Calu3 (cell line): ENCODE measurements around the gene TNFAIP2. TPM values are rescaled to one million over a fixed set of nuclear protein-coding genes. Genes with fewer than 3 reads are reported as not detected.
A peak's percentile ranks its signal among the peaks of the same experiment; 100 is the strongest.

Experiments
- BruUV-seq: library from RNA; stranded (reverse); fragments of 400-500 nt; replicated peaks from 2 replicates; lab custom pipeline; 2021; lab: Mats Ljungman, UMichigan
- CTCF ChIA-PET: fragments of 300-600 bp; sonication (Branson Sonifier 250); formaldehyde crosslinking; loops from one replicate; lab custom pipeline; 2022; ENCODE audit warnings: antibody characterized with exemption; lab: Charles Lee
- DNase-seq: peaks from one replicate; pipeline ENCODE4 v3.0.0; 2022
- H3K27ac Mint-ChIP-seq: one replicate; pipeline ENCODE4 v1.8.0; 2022; ENCODE audit warnings: mixed read lengths; ENCODE audit not compliant: unreplicated experiment
- H3K27me3 Mint-ChIP-seq: one replicate; pipeline ENCODE4 v1.8.0; 2022; ENCODE audit warnings: mixed read lengths; ENCODE audit not compliant: unreplicated experiment
- H3K36me3 Mint-ChIP-seq: one replicate; pipeline ENCODE4 v1.8.0; 2022; ENCODE audit warnings: mild to moderate bottlenecking, moderate library complexity, mixed read lengths; ENCODE audit not compliant: insufficient read depth, unreplicated experiment
- H3K4me1 Mint-ChIP-seq: one replicate; pipeline ENCODE4 v1.8.0; 2022; ENCODE audit warnings: mild to moderate bottlenecking, low read depth, mixed read lengths; ENCODE audit not compliant: unreplicated experiment
- H3K4me3 Mint-ChIP-seq: one replicate; pipeline ENCODE4 v1.8.0; 2022; ENCODE audit warnings: mild to moderate bottlenecking, low read depth, moderate library complexity, mixed read lengths; ENCODE audit not compliant: unreplicated experiment
- H3K9me3 Mint-ChIP-seq: one replicate; pipeline ENCODE4 v1.8.0; 2022; ENCODE audit warnings: low read depth, mixed read lengths; ENCODE audit not compliant: unreplicated experiment
- intact Hi-C: fragments of 100-400 bp; cut with micrococcal nuclease; formaldehyde crosslinking; loops from one replicate; pipeline ENCODE4 v1.10.0; 2022; ENCODE audit not compliant: unreplicated experiment
- total RNA-seq: library from RNA; stranded (reverse); gene quantifications from 2 replicates; pipeline ENCODE4 v1.2.3, GENCODE V29; 2022
- TF ChIP-seq, protein P1 (sequence below): fragments of 200-600 bp; IDR thresholded peaks from one replicate; pipeline ENCODE4 v1.8.0; 2022; ENCODE audit warnings: antibody characterized with exemption; ENCODE audit not compliant: unreplicated experiment

The TNFAIP2 gene
- total RNA-seq, 1 experiment from 2014 or later, result 195 TPM

DNA sequence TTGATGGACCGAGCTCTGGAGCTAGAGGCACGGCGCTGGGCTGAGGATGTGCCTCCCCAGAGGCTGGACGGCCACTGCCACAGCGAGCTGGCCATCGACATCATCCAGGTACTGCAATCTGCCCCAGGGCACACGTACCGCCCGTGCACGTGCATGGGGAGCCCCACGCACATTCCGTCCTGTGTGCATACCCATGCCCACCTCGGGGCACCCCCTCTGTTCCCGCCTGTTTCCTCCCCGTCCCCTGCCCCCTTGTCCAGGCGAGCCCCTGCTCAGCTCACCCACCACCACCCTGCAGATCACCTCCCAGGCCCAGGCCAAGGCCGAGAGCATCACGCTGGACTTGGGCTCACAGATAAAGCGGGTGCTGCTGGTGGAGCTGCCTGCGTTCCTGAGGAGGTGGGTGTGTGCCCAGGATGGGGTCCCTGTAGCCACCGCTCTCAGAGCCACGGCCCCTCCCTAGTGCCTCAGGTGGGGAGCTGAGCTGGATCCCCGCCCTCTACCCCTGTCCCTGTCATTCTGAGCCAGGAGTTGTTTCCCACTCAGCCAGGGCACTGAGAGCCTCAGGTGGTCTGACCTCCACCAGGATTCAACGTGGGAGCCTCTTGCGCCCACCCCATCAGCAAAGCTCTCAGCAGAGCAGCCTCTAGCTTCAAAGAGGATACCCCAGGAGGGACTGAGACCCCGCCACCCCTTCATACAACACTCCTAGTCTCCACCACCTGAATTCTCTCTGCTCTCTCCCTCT lies 6.9 kb downstream of the TNFAIP2 start:
- Mint-ChIP-seq H3K4me1 (peaks cover 31% of the 10 kb centered on the region), H3K4me3 (peak overlapping the region; percentile 24), H3K27me3 (no peaks in the 10 kb centered on the region), H3K36me3 (peaks cover 44% of the 10 kb centered on the region), H3K9me3 (no peaks in the 10 kb centered on the region), H3K27ac (no peak overlapping the region)
- BruUV-seq, result no TSS peak
- intact Hi-C loops, result no loop called here
- TF ChIP-seq, protein P1, sequence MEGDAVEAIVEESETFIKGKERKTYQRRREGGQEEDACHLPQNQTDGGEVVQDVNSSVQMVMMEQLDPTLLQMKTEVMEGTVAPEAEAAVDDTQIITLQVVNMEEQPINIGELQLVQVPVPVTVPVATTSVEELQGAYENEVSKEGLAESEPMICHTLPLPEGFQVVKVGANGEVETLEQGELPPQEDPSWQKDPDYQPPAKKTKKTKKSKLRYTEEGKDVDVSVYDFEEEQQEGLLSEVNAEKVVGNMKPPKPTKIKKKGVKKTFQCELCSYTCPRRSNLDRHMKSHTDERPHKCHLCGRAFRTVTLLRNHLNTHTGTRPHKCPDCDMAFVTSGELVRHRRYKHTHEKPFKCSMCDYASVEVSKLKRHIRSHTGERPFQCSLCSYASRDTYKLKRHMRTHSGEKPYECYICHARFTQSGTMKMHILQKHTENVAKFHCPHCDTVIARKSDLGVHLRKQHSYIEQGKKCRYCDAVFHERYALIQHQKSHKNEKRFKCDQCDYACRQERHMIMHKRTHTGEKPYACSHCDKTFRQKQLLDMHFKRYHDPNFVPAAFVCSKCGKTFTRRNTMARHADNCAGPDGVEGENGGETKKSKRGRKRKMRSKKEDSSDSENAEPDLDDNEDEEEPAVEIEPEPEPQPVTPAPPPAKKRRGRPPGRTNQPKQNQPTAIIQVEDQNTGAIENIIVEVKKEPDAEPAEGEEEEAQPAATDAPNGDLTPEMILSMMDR, result no peak
- DNase-seq, result no peak
- CTCF ChIA-PET, result interaction anchor here (1.9 kb wide), 1 partner anchor 25 kb away, joined by 6 read pairs; no protein-coding TSS in a partner anchor

GRCh38 chr14:103130965-103131364 lies 7.7 kb downstream of the TNFAIP2 start:
- CTCF ChIA-PET, result no interaction called here
- H3K4me1 Mint-ChIP-seq, result peaks cover 30% of the 10 kb centered on the region
- DNase-seq, result no peak
- no peaks in the 10 kb centered on the region for H3K27me3 Mint-ChIP-seq
- TF ChIP-seq, protein P1, result no peak
- H3K36me3 Mint-ChIP-seq, result peaks cover 40% of the 10 kb centered on the region
- no peaks in the 10 kb centered on the region for H3K9me3 Mint-ChIP-seq
- intact Hi-C loops, result no loop called here
- H3K27ac Mint-ChIP-seq, result no peak overlapping the region
- no peak overlapping the region for H3K4me3 Mint-ChIP-seq
- no TSS peak for BruUV-seq

GRCh38 chr14:103131580-103131979 lies 8.3 kb downstream of the TNFAIP2 start:
- TF ChIP-seq, protein P1, result no peak
- BruUV-seq, result no TSS peak
- Mint-ChIP-seq H3K27me3 (no peaks in the 10 kb centered on the region), H3K27ac (no peak overlapping the region), H3K4me1 (peaks cover 26% of the 10 kb centered on the region), H3K36me3 (peaks cover 38% of the 10 kb centered on the region), H3K4me3 (no peak overlapping the region), H3K9me3 (no peaks in the 10 kb centered on the region)
- intact Hi-C loops, result no loop called here
- CTCF ChIA-PET, result no interaction called here
- DNase-seq, result no peak

DNA sequence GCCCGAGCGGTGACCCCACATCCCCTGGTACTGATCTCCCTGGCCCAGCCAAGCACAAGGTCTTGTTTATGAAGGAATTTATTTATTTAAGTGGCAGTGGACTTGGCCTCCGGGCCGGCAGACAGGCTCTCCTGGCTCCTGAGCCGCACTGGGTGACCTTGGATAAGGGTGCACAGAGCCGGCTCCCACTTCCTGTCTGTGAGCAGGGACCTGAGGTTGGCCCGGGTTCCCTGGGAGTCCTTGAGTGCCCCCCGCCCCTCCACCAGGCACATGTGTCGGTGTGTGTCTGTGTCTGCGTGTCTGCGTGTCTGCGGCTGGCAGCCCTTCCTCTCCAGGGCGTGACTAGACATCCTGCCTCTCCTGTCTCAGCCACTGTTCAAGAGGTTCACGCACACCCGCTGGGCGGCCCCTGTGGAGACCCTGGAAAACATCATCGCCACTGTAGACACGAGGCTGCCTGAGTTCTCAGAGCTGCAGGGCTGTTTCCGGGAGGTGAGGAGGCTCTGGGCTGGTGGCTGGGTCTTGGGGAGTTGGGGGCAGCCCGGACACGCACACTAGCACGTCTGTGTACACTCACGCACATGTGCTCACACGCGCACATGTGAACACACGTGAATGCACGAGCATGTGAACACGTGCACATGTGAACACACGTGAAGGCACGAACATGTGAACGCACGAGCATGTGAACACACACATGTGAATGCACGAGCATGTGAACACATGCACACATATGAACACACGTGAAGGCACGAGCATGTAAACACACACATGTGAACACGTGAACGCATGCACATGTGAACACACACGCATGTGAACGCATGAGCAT lies 9.3 kb downstream of the TNFAIP2 start:
- Mint-ChIP-seq H3K9me3 (no peaks in the 10 kb centered on the region), H3K36me3 (peaks cover 36% of the 10 kb centered on the region), H3K27me3 (no peaks in the 10 kb centered on the region), H3K4me3 (no peak overlapping the region), H3K4me1 (peaks cover 31% of the 10 kb centered on the region), H3K27ac (no peak overlapping the region)
- CTCF ChIA-PET, result no interaction called here
- intact Hi-C loops, result no loop called here
- TF ChIP-seq, protein P1, result no peak
- no TSS peak for BruUV-seq
- DNase-seq, result no peak
